Measurements from ENCODE around the gene IMP3. TPM values are rescaled to one million over a fixed set of nuclear protein-coding genes. Genes with fewer than 3 reads are reported as not detected.

IMP3 gene
- polyA plus RNA-seq, 1 donor from 2014 or later, result 147 TPM

DNA sequence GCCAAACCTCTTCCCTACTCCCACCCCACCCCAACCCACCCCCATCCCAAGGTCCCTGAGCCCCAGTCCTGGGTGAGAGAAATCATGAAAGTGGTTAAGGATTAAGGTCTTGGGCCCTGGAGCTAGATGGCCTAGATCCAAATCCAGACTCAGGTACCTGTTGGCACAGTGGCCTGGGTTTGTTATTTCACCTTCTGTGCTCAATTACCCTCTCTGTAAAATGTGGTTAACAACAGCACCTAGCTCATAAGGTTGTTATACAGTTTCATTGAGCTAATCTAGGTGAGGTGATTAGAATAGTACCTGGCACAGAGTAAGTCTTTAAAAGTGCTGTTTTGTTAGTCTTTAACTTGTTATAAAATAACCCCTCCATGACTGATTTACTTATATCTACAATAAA, 8.1 kb downstream of the IMP3 start:
- Histone ChIP-seq H3F3A (ENCODE audit: insufficient read depth, low read length, poor library complexity, severe bottlenecking) (no peaks in the 10 kb centered on the region), H3K36me3 (ENCODE audit: insufficient read depth, low read length) (no peaks in the 10 kb centered on the region), H3K27ac (ENCODE audit: low read length) (no peak overlapping the region), H3K9me2 (ENCODE audit: insufficient read depth, low read length) (no peaks in the 10 kb centered on the region), H2AFZ (ENCODE audit: low read depth, low read length) (no peak overlapping the region), H3K79me2 (replicated peaks; ENCODE audit: insufficient read depth, low read length) (peaks cover under 1% of the 10 kb centered on the region), H3K4me2 (ENCODE audit: low read length) (no peak overlapping the region), H3K9ac (ENCODE audit: low read length) (no peak overlapping the region), H3K4me3 (ENCODE audit: low read length) (no peak overlapping the region), H4K20me1 (ENCODE audit: insufficient read depth) (no peaks in the 10 kb centered on the region), H3K9me3 (ENCODE audit: low read length) (no peaks in the 10 kb centered on the region), H3K27me3 (ENCODE audit: insufficient read depth, low read depth, low read length) (no peaks in the 10 kb centered on the region)
- TF ChIP-seq MXI1 (conservative IDR thresholded peaks at IDR 0.05; ENCODE audit: poor library complexity, severe bottlenecking), result no peak
- TF ChIP-seq EP300 (conservative IDR thresholded peaks at IDR 0.05; ENCODE audit: poor library complexity, severe bottlenecking), result no peak
- TF ChIP-seq SMC3 (conservative IDR thresholded peaks at IDR 0.05; ENCODE audit: poor library complexity), result no peak
- TF ChIP-seq POLR2AphosphoS5 (IDR thresholded peaks at IDR 0.05), result no peak
- no peak for TF ChIP-seq EZH2 (IDR thresholded peaks at IDR 0.05; ENCODE audit: borderline replicate concordance, insufficient read depth, low read length, poor library complexity, severe bottlenecking)
- no peak for TF ChIP-seq TAF1 (IDR thresholded peaks at IDR 0.05; ENCODE audit: low read depth)
- no peak for TF ChIP-seq RAD21 (conservative IDR thresholded peaks at IDR 0.05)

- Histone ChIP-seq H3K79me2 (replicated peaks; ENCODE audit: insufficient read depth, low read length) (no peaks in the 10 kb centered on the region), H3K27me3 (ENCODE audit: insufficient read depth, low read depth, low read length) (no peaks in the 10 kb centered on the region), H3K27ac (ENCODE audit: low read length) (peak within 1 kb of the TSS; percentile 94), H3K9ac (ENCODE audit: low read length) (peak within 1 kb of the TSS; percentile 89), H3K4me3 (ENCODE audit: low read length) (peak within 1 kb of the TSS; percentile 97), H3K9me3 (ENCODE audit: low read length) (no peaks in the 10 kb centered on the region), H3F3A (ENCODE audit: insufficient read depth, low read length, poor library complexity, severe bottlenecking) (peaks cover 4% of the 10 kb centered on the region), H3K36me3 (ENCODE audit: insufficient read depth, low read length) (no peaks in the 10 kb centered on the region), H4K20me1 (ENCODE audit: insufficient read depth) (no peaks in the 10 kb centered on the region), H2AFZ (ENCODE audit: low read depth, low read length) (peak within 1 kb of the TSS; percentile 100), H3K4me2 (ENCODE audit: low read length) (peak within 1 kb of the TSS; percentile 87), H3K9me2 (ENCODE audit: insufficient read depth, low read length) (no peaks in the 10 kb centered on the region)
- no peak for TF ChIP-seq EZH2 (IDR thresholded peaks at IDR 0.05; ENCODE audit: borderline replicate concordance, insufficient read depth, low read length, poor library complexity, severe bottlenecking)
- TF ChIP-seq RAD21 (conservative IDR thresholded peaks at IDR 0.05), result peak; percentile 31
- TF ChIP-seq TAF1 (IDR thresholded peaks at IDR 0.05; ENCODE audit: low read depth), result no peak
- peak; percentile 67 for TF ChIP-seq EP300 (conservative IDR thresholded peaks at IDR 0.05; ENCODE audit: poor library complexity, severe bottlenecking)
- TF ChIP-seq MXI1 (conservative IDR thresholded peaks at IDR 0.05; ENCODE audit: poor library complexity, severe bottlenecking), result peak; percentile 52
- peak; percentile 83 for TF ChIP-seq REST (IDR thresholded peaks at IDR 0.05; ENCODE audit: borderline replicate concordance)
- peak; percentile 52 for TF ChIP-seq SMC3 (conservative IDR thresholded peaks at IDR 0.05; ENCODE audit: poor library complexity)
- TF ChIP-seq, protein P1, sequence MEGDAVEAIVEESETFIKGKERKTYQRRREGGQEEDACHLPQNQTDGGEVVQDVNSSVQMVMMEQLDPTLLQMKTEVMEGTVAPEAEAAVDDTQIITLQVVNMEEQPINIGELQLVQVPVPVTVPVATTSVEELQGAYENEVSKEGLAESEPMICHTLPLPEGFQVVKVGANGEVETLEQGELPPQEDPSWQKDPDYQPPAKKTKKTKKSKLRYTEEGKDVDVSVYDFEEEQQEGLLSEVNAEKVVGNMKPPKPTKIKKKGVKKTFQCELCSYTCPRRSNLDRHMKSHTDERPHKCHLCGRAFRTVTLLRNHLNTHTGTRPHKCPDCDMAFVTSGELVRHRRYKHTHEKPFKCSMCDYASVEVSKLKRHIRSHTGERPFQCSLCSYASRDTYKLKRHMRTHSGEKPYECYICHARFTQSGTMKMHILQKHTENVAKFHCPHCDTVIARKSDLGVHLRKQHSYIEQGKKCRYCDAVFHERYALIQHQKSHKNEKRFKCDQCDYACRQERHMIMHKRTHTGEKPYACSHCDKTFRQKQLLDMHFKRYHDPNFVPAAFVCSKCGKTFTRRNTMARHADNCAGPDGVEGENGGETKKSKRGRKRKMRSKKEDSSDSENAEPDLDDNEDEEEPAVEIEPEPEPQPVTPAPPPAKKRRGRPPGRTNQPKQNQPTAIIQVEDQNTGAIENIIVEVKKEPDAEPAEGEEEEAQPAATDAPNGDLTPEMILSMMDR (IDR thresholded peaks at IDR 0.05; ENCODE audit: poor library complexity, severe bottlenecking), result peak; percentile 27
- TF ChIP-seq POLR2AphosphoS5 (IDR thresholded peaks at IDR 0.05), result peak; percentile 91
Observed at GRCh38 chr15:75625542-75626347, 14.3 kb downstream of the IMP3 start, which contains the start of gene SNUPN. Gene SNUPN (minus strand): TSS chr15:75625725. CDS start chr15:75621051, 4,674 bp downstream.
